GM12801 (cell line): ENCODE measurements around the gene EPO.

Experiments used
- CTCF ChIP-seq: IDR thresholded peaks from one replicate; pipeline ENCODE4 v1.5.1; 2011; ENCODE audit warnings: control low read depth; ENCODE audit not compliant: insufficient read length; ENCODE audit errors: extremely low read depth

The EPO gene

GRCh38 chr7:100768784-100769183 is 48.5 kb downstream of the EPO start:
- no peak for TF ChIP-seq CTCF
